DOHH2 (cell line): ENCODE results near the gene ZNF532.
A peak's percentile ranks its signal among the peaks of the same experiment; 100 is the strongest.

Experiments used
- H3F3A ChIP-seq: fragments of 200-600 bp; sonication (generic), shearing (Covaris generic); 2 replicates; pipeline ENCODE4 v1.6.0; 2016; ENCODE audit warnings: antibody characterized with exemption, mild to moderate bottlenecking; ENCODE audit not compliant: control insufficient read depth, insufficient read depth
- H3K27ac ChIP-seq: fragments of 200-600 bp; sonication (generic); 2 replicates; pipeline ENCODE4 v1.5.1; 2014; ENCODE audit warnings: low read depth, mild to moderate bottlenecking, low read length, moderate library complexity
- H3K27me3 ChIP-seq: fragments of 200-600 bp; sonication (generic); 2 replicates; pipeline ENCODE4 v1.6.1; 2014; ENCODE audit warnings: mild to moderate bottlenecking, low read length, mixed read lengths; ENCODE audit not compliant: control insufficient read depth
- H3K36me3 ChIP-seq: fragments of 200-600 bp; sonication (generic); 2 replicates; pipeline ENCODE4 v1.6.1; 2014; ENCODE audit warnings: mild to moderate bottlenecking, low read length, moderate library complexity, mixed read lengths; ENCODE audit not compliant: control insufficient read depth
- H3K4me1 ChIP-seq: fragments of 200-600 bp; sonication (generic); 2 replicates; pipeline ENCODE4 v1.6.1; 2014; ENCODE audit warnings: mild to moderate bottlenecking, low read length, mixed read lengths; ENCODE audit not compliant: control insufficient read depth
- H3K4me2 ChIP-seq: fragments of 200-600 bp; sonication (generic); 2 replicates; pipeline ENCODE4 v1.6.0; 2014; ENCODE audit warnings: mild to moderate bottlenecking, low read length, moderate library complexity
- H3K4me3 ChIP-seq: fragments of 200-600 bp; sonication (generic); 2 replicates; pipeline ENCODE4 v1.5.1; 2014; ENCODE audit warnings: mild to moderate bottlenecking, low read length, mixed read lengths
- H3K79me2 ChIP-seq: fragments of 200-600 bp; sonication (generic); 2 replicates; pipeline ENCODE4 v1.6.1; 2014; ENCODE audit warnings: mild to moderate bottlenecking, low read length, mixed read lengths; ENCODE audit not compliant: control insufficient read depth
- H3K9me2 ChIP-seq: fragments of 200-600 bp; sonication (generic); replicated peaks from 2 replicates; pipeline ENCODE4 v1.6.1; 2014; ENCODE audit warnings: mild to moderate bottlenecking, low read length, mixed read lengths; ENCODE audit not compliant: control insufficient read depth
- H3K9me3 ChIP-seq: fragments of 200-600 bp; sonication (generic); 2 replicates; pipeline ENCODE4 v1.6.1; 2014; ENCODE audit warnings: antibody characterized with exemption, low read length, mixed read lengths; ENCODE audit not compliant: control insufficient read depth, insufficient read depth
- H4K20me1 ChIP-seq: fragments of 200-600 bp; sonication (generic); 2 replicates; pipeline ENCODE4 v1.6.0; 2014; ENCODE audit warnings: low read depth, mild to moderate bottlenecking, antibody characterized with exemption, low read length, moderate library complexity; ENCODE audit not compliant: control insufficient read depth, insufficient read depth
- EZH2phosphoT487 ChIP-seq: fragments of 200-600 bp; sonication (generic); IDR thresholded peaks from 2 replicates; pipeline ENCODE4 v1.6.1; 2017; ENCODE audit warnings: borderline replicate concordance, mild to moderate bottlenecking, antibody characterized with exemption, low read length, moderate library complexity, mixed read lengths
- TF ChIP-seq, protein P1 (sequence below): fragments of 200-600 bp; sonication (generic); IDR thresholded peaks from one replicate; pipeline ENCODE4 v1.5.1; 2014; ENCODE audit warnings: antibody characterized with exemption, mild to moderate bottlenecking, low read depth, low read length; ENCODE audit not compliant: poor library complexity, severe bottlenecking

Gene ZNF532

GRCh38 chr18:58967751-58968254 is 103.1 kb downstream of the ZNF532 start:
- Histone ChIP-seq H3K4me3 (peak overlapping the region; percentile 68), H3K9me3 (no peaks in the 10 kb centered on the region), H3K27ac (peak overlapping the region; percentile 99), H4K20me1 (no peaks in the 10 kb centered on the region), H3K27me3 (no peaks in the 10 kb centered on the region), H3K79me2 (peaks cover 75% of the 10 kb centered on the region), H3K9me2 (no peaks in the 10 kb centered on the region), H3K4me1 (peaks cover 99% of the 10 kb centered on the region), H3K36me3 (peaks cover 64% of the 10 kb centered on the region), H3F3A (peaks cover 38% of the 10 kb centered on the region), H3K4me2 (peak overlapping the region; percentile 89)
- TF ChIP-seq, protein P1, sequence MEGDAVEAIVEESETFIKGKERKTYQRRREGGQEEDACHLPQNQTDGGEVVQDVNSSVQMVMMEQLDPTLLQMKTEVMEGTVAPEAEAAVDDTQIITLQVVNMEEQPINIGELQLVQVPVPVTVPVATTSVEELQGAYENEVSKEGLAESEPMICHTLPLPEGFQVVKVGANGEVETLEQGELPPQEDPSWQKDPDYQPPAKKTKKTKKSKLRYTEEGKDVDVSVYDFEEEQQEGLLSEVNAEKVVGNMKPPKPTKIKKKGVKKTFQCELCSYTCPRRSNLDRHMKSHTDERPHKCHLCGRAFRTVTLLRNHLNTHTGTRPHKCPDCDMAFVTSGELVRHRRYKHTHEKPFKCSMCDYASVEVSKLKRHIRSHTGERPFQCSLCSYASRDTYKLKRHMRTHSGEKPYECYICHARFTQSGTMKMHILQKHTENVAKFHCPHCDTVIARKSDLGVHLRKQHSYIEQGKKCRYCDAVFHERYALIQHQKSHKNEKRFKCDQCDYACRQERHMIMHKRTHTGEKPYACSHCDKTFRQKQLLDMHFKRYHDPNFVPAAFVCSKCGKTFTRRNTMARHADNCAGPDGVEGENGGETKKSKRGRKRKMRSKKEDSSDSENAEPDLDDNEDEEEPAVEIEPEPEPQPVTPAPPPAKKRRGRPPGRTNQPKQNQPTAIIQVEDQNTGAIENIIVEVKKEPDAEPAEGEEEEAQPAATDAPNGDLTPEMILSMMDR, result no peak
- no peak for TF ChIP-seq EZH2phosphoT487

DNA sequence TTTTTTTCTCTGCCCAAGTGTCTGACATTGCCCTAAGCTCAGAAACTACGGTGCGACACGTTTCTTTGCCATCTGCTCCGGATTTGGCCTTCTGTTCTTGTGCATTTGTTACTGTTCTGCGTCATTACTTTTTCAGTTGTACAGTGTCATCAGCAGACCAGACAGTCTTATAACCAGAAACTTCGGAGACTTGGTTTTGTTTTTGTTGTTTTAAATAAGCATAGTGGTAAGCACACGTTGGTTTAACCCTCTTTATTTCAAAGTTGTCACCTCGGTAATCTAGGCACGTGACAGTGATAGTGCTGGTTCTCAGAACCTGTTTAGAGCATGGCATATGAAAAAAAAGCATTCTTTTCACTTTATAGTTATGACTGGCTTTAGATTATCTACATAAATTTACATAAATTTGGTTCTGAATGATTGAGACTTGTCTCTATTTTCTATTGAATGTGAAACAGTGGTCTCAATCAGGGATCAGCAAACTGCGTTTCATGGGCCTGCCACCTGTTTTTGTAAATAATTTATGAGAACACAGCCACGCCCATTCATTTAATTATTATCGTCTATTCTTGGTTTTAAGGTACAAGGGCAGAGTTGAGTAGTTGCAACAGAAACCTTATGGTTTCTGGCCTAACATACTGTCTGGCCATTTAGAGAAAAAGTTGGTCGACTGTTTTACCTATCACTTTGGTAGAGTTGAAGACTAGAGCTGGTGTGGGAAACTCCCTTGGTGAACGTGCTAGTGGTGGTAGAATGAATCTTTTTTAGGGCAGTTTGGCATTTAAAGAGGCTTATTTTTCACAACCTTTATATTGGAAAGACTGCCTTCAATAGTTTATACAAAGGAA is 106.5 kb downstream of the ZNF532 start:
- H3K4me1 ChIP-seq, result peaks cover 100% of the 10 kb centered on the region
- H3K36me3 ChIP-seq, result peaks cover 83% of the 10 kb centered on the region
- no peaks in the 10 kb centered on the region for H3K9me2 ChIP-seq
- no peaks in the 10 kb centered on the region for H4K20me1 ChIP-seq
- H3K4me2 ChIP-seq, result peak overlapping the region; percentile 67
- peak overlapping the region; percentile 47 for H3K4me3 ChIP-seq
- peaks cover 10% of the 10 kb centered on the region for H3F3A ChIP-seq
- H3K27me3 ChIP-seq, result no peaks in the 10 kb centered on the region
- H3K9me3 ChIP-seq, result no peaks in the 10 kb centered on the region
- no peak for TF ChIP-seq EZH2phosphoT487
- TF ChIP-seq, protein P1, result no peak
- H3K79me2 ChIP-seq, result peaks cover 96% of the 10 kb centered on the region
- H3K27ac ChIP-seq, result peak overlapping the region; percentile 60

DNA sequence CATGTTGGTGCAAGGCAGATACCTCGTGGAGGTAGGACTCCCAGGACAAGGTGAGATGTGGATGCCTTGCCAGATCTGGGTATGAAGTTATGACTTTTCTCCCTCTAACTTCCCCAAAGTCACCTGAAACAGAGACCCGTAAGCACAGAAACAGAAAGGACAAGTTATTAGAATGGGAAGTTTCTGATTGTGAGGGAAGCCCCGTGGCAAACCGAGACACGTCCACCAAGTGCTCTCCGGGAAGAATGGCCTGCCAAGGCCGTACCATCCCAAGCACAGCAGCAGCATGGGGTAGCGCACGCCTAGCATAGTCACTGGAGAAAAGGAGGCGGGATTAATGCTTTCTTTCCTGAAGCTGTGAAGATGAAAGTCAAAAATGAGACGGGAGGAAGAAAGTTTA is 110.6 kb downstream of the ZNF532 start:
- Histone ChIP-seq H3K27me3 (no peaks in the 10 kb centered on the region), H4K20me1 (no peaks in the 10 kb centered on the region), H3K27ac (peak overlapping the region; percentile 60), H3K4me3 (peak overlapping the region; percentile 57), H3F3A (peaks cover 5% of the 10 kb centered on the region; the same call in 1 of the 2 replicates), H3K79me2 (peaks cover 73% of the 10 kb centered on the region), H3K9me2 (no peaks in the 10 kb centered on the region), H3K36me3 (peaks cover 77% of the 10 kb centered on the region), H3K9me3 (no peaks in the 10 kb centered on the region), H3K4me1 (peaks cover 60% of the 10 kb centered on the region), H3K4me2 (peak overlapping the region; percentile 67)
- TF ChIP-seq, protein P1, result no peak
- TF ChIP-seq EZH2phosphoT487, result no peak
